ENCODE data around the gene RAET1E. TPM values are rescaled to one million over a fixed set of nuclear protein-coding genes. Genes with fewer than 3 reads are reported as not detected.
"Not testable (repeated sequence)": the region's sequence is repeated elsewhere in the genome, so short reads cannot be mapped to it uniquely, and the experiment has no call there.

RAET1E gene
- total RNA-seq, 1 experiment from 2014 or later: not detected

- in situ Hi-C loops (cut with HindIII; ENCODE audit: low pct_unique_long_range_greater_than_20kb, low sequenced_read_pairs): no loop called here
- DNase-seq (ENCODE audit: low read depth): no peak
Measured at GRCh38 chr6:149899926-149900619, 2.2 kb upstream of the RAET1E start.

GRCh38 chr6:149899486-149899885 is 1.6 kb upstream of the RAET1E start:
- no peak for DNase-seq (ENCODE audit: low read depth)
- in situ Hi-C loops (cut with HindIII; ENCODE audit: low pct_unique_long_range_greater_than_20kb, low sequenced_read_pairs): no loop called here

- no peak for DNase-seq (ENCODE audit: low read depth)
- in situ Hi-C loops (cut with HindIII; ENCODE audit: low pct_unique_long_range_greater_than_20kb, low sequenced_read_pairs): no loop called here
Measured at GRCh38 chr6:149898966-149899365, 1.1 kb upstream of the RAET1E start.

DNA sequence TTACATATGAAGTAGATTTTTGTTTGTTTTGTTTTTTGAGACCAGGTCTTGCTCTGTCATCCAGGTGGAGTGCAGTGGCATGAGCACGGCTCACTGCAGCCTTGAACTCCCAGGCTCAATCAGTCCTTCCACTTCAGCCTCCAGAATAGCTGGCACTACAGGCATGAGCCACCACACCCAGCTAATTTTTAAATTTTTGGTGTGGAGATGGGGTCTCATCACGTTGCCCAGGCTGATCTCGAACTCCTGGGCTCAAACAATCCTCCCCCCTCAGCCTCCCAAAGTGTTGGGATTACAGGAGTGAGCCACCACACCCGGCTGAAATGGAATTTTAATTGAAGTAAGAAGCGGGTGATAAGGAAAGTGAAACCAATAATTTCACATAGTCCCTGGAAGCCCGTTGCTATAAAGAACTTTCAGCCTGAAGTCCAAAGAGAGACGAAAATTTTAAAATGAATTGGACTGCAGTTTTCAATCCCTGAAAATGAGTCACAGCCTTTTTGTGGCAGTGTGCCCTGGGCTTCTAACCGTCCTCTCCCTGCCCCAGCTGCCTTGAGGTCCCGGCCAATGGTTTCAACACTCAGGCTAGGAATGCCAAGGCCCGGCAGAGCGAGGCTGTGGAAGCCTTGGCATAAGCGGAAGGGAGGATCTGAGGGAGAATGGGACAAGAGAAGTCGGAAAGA is 757 bp downstream of the RAET1E start:
- DNase-seq (ENCODE audit: low read depth): no peak
- in situ Hi-C loops (cut with HindIII; ENCODE audit: low pct_unique_long_range_greater_than_20kb, low sequenced_read_pairs): no loop called here

- DNase-seq (ENCODE audit: low read depth): no peak
- in situ Hi-C loops (cut with HindIII; ENCODE audit: low pct_unique_long_range_greater_than_20kb, low sequenced_read_pairs): no loop called here
Measured at GRCh38 chr6:149896491-149896890, 1.4 kb downstream of the RAET1E start.

DNA sequence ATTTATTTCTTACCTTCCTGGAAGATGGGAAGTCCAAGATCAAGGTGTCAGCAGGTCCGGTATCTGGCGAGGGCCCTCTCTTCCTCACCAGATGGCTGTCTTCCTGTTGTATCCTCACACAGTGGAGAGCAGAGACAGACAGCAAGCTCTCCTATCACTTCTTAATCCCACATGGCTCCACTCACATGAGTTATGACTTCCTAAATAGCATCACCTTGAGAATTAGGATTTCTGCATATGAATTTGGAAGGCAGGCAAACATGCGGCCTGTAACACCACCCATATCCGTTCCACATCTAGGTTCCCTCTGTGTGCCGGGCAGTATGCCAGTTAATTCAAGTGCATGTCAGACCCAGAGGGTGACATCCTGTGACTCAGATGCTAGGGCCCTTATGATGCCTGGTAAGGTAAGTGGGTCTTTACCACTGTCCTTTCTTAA is 2.1 kb downstream of the RAET1E start:
- in situ Hi-C loops (cut with HindIII; ENCODE audit: low pct_unique_long_range_greater_than_20kb, low sequenced_read_pairs): no loop called here
- DNase-seq (ENCODE audit: low read depth): no peak

DNA sequence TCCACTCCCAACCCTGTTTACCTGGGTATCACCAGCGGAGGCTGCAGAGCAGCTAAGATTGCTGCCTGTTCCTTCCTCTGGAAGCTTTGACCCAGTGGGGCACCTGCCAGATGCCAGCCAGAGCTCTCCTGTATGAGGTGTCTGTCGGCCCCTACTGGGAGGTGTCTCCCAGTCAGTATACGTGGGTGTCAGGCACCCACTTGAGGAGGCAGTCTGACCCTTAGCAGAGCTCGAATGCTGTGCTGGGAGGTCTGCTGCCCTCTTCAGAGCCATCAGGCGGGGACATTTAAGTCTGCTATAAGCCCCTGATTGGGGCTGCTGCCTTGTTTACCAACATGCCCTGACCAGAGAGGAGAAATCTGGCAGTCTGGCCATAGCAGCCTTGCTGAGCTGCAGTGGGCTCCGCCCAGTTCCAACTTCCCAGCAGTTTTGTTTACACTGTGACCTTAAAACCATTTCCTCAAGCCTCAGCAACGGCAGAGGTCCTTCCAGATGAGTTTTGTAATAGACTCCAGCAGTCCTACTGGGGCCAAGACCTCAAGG is 2.8 kb downstream of the RAET1E start:
- in situ Hi-C loops (cut with HindIII; ENCODE audit: low pct_unique_long_range_greater_than_20kb, low sequenced_read_pairs): no loop called here
- DNase-seq (ENCODE audit: low read depth): no peak

DNA sequence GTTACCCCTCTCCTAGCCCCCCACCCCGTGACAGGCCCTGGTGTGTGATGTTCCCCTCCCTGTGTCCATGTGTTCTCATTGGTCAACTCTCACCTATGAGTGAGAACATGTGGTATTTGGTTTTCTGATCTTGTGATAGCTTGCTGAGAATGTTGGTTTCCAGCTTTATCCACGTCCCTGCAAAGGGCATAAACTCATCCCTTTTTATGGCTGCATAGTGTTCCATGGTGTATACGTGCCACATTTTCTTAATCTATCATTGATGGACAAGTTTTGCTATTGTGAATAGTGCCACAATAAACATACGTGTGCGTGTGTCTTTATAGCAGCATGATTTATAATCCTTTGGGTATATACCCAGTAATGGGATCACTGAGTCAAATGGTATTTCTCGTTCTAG is 6.0 kb downstream of the RAET1E start:
- in situ Hi-C loops (cut with HindIII; ENCODE audit: low pct_unique_long_range_greater_than_20kb, low sequenced_read_pairs); DNase-seq (ENCODE audit: low read depth): not testable (repeated sequence)

- no peak for DNase-seq (ENCODE audit: low read depth)
- in situ Hi-C loops (cut with HindIII; ENCODE audit: low pct_unique_long_range_greater_than_20kb, low sequenced_read_pairs): no loop called here
Measured at GRCh38 chr6:149891259-149891658, 6.7 kb downstream of the RAET1E start.

DNA sequence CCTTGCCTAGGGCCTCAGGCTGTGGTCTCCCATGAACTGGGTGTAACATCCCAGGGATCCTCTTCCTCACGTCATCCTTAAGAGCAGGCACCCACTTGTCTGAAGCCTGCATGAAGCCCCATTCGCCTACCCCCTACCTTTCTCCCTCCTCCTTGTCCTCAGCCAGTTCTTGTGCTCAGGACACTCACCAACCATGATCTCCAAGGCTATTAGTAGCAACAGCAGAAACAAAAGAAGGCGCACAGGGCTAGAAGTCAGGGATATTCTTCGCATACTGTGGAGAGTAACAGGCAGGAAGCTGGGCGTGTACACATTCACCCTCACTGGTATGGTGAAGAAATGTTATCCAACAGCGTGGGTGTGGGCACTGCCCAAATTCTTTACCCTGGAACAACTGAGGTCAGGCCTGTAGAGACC is 7.3 kb downstream of the RAET1E start:
- in situ Hi-C loops (cut with HindIII; ENCODE audit: low pct_unique_long_range_greater_than_20kb, low sequenced_read_pairs): no loop called here
- DNase-seq (ENCODE audit: low read depth): no peak

DNA sequence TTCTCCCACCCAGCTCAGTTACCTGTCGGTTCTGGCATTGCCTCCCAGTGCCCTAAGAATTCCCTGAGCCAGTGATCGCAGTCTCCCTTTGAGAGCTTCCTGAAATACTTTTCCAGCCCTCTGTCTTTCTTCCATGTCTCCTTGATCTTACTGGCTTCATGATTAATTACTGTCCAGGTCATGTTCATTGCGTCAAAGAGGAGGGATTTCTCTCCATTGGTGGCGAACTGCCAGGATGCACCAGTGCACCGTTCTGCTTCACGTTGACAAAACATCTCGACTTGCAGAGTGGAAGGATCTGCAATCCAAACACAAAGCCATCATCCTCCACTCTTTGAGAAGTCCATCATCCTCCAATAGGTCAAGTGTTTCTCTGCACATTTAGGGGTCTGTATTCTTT is 8.6 kb downstream of the RAET1E start:
- no peak for DNase-seq (ENCODE audit: low read depth)
- in situ Hi-C loops (cut with HindIII; ENCODE audit: low pct_unique_long_range_greater_than_20kb, low sequenced_read_pairs): no loop called here

- no peak for DNase-seq (ENCODE audit: low read depth)
- in situ Hi-C loops (cut with HindIII; ENCODE audit: low pct_unique_long_range_greater_than_20kb, low sequenced_read_pairs): no loop called here
Measured at GRCh38 chr6:149888659-149889058, 9.3 kb downstream of the RAET1E start.

GRCh38 chr6:149888093-149888492 is 9.8 kb downstream of the RAET1E start:
- in situ Hi-C loops (cut with HindIII; ENCODE audit: low pct_unique_long_range_greater_than_20kb, low sequenced_read_pairs): no loop called here
- DNase-seq (ENCODE audit: low read depth): no peak

- in situ Hi-C loops (cut with HindIII; ENCODE audit: low pct_unique_long_range_greater_than_20kb, low sequenced_read_pairs): no loop called here
- DNase-seq (ENCODE audit: low read depth): no peak
Measured at GRCh38 chr6:149887343-149887742, 10.6 kb downstream of the RAET1E start.

DNA sequence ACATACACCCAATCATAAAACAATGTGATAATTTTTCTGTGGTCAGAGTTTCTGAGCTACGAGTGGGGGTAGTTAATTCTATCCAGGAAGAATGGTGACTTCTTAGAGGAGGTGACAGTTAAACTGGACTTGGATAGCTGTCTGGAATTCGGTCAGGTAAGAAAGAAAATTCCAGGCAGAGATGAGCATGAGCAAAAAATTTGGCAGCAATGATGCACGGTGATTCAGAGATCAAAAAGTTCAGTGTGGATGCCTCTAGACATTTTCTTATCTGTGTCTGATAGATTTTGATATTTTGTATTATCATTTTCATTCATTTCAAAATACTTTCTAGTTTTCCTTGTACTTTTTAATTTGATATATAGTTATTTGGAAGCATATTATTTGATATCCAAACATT is 12.0 kb downstream of the RAET1E start:
- DNase-seq (ENCODE audit: low read depth): no peak
- in situ Hi-C loops (cut with HindIII; ENCODE audit: low pct_unique_long_range_greater_than_20kb, low sequenced_read_pairs): no loop called here

DNA sequence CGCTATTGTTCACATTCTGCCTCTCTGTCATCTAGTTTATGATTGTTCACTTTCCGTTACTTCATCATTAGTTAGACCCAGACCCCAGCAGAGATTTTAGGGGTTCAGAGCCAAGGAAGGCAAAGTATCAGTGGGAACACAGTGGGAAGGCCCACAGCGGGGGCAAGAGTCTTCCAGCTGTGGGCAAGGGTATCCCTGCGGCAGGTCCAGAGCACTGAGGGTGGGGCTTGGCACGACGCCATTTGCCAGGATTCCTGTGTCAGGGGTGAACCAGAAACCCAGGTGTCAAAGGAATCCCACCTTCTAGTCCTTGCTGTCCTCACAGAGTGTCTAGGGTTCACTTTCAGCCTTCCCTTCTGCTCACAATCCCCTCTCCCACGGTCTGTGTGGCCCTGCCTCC is 13.3 kb downstream of the RAET1E start:
- in situ Hi-C loops (cut with HindIII; ENCODE audit: low pct_unique_long_range_greater_than_20kb, low sequenced_read_pairs): no loop called here
- no peak for DNase-seq (ENCODE audit: low read depth)

DNA sequence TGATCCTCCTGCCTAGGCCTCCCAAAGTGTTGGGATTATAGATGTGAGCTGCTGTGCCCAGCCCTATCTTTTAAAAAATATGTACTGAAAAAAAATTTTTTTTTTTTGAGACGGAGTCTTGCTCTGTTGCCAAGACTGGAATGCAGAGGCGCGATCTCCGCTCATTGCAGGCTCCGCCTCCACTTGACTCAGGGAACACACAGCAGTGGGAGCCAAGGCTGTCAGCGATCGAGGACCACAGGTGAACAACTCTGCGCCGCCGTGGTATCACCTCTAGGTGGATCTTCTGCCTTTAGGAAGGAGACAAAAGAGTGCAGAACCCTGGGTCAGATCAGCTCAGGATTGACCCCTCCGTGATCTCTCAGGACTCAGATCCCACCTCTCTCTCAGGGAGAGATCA is 13.7 kb downstream of the RAET1E start:
- DNase-seq (ENCODE audit: low read depth): no peak
- in situ Hi-C loops (cut with HindIII; ENCODE audit: low pct_unique_long_range_greater_than_20kb, low sequenced_read_pairs): no loop called here

- in situ Hi-C loops (cut with HindIII; ENCODE audit: low pct_unique_long_range_greater_than_20kb, low sequenced_read_pairs): no loop called here
- no peak for DNase-seq (ENCODE audit: low read depth)
Measured at GRCh38 chr6:149881860-149882259, 16.1 kb downstream of the RAET1E start.

DNA sequence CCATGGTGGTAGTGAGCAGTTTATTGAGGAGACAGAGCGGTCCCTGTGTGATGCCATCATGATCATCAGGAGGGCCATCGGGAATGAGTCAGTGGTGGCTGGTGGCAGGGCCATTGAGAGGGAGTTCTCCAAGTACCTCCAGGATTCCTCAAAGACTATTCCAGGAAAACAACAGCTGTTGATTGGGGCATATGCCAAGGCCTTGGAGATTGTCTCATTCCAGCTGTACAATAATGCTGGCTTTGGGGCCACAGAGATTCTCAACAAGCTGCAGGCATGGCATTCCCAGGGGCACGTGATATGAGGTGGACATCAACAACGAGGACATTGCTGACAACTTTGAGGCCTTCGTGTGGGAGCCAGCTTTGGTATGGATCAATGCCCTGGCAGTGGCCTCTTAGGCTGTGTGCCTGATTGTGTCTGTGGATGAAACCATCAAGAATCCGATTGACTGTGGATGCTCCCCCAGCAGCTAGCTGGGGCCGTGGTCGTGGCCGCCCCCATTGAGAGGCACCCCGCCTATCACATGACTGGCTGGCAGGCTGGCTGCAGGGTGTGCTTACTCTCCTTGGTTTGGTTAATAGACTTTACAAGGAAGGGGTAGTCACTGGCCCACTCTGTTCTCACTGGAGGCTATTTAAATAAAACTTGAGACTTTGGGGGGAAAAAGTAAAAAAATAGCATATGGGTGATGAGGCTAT is 16.7 kb downstream of the RAET1E start:
- in situ Hi-C loops (cut with HindIII; ENCODE audit: low pct_unique_long_range_greater_than_20kb, low sequenced_read_pairs): no loop called here
- no peak for DNase-seq (ENCODE audit: low read depth)

Data from Caki2 (cell line).